CD4-positive, alpha-beta T cell treated with Interleukin-10 for 1 hour (primary cell): Measurements from ENCODE around the gene FASLG.
A peak's percentile ranks its signal among the peaks of the same experiment; 100 is the strongest.

Source experiments
- DNase-seq: peaks from one replicate; pipeline ENCODE4 v3.0.0-alpha.2; 2020

Gene FASLG

GRCh38 chr1:172647110-172647564 is 11.8 kb upstream of the FASLG start:
- DNase-seq = no peak

- DNase-seq = no peak
Observed at GRCh38 chr1:172647987-172648386, 10.9 kb upstream of the FASLG start.

- DNase-seq = no peak
Observed at GRCh38 chr1:172650474-172651193, 8.3 kb upstream of the FASLG start.

GRCh38 chr1:172653015-172653709 is 5.7 kb upstream of the FASLG start:
- no peak for DNase-seq

- DNase-seq = no peak
Observed at GRCh38 chr1:172654535-172654934, 4.4 kb upstream of the FASLG start.

GRCh38 chr1:172656576-172656975 is 2.3 kb upstream of the FASLG start:
- DNase-seq = no peak

GRCh38 chr1:172657586-172657985 is 1.3 kb upstream of the FASLG start:
- DNase-seq = no peak

GRCh38 chr1:172661107-172661506 is 2.2 kb downstream of the FASLG start:
- DNase-seq = no peak

- DNase-seq = peak; percentile 85
Observed at GRCh38 chr1:172662464-172663109, 3.7 kb downstream of the FASLG start.

- no peak for DNase-seq
Observed at GRCh38 chr1:172663732-172664131, 4.8 kb downstream of the FASLG start.

GRCh38 chr1:172668097-172668496 is 9.2 kb downstream of the FASLG start:
- no peak for DNase-seq

GRCh38 chr1:172669011-172669410 is 10.1 kb downstream of the FASLG start:
- no peak for DNase-seq

GRCh38 chr1:172670316-172670715 is 11.4 kb downstream of the FASLG start:
- no peak for DNase-seq

- DNase-seq = peak; percentile 70
Observed at GRCh38 chr1:172670791-172671190, 11.9 kb downstream of the FASLG start.

- DNase-seq = no peak
Observed at GRCh38 chr1:172671591-172671990, 12.7 kb downstream of the FASLG start.

- no peak for DNase-seq
Observed at GRCh38 chr1:172672720-172673119, 13.8 kb downstream of the FASLG start.

- DNase-seq = no peak
Observed at GRCh38 chr1:172673761-172674160, 14.9 kb downstream of the FASLG start.

GRCh38 chr1:172674831-172675613 is 16.1 kb downstream of the FASLG start:
- DNase-seq = peak; percentile 46

- no peak for DNase-seq
Observed at GRCh38 chr1:172679000-172679772, 20.3 kb downstream of the FASLG start.

- no peak for DNase-seq
Observed at GRCh38 chr1:172680244-172680643, 21.3 kb downstream of the FASLG start.

- DNase-seq = no peak
Observed at GRCh38 chr1:172680733-172681275, 21.9 kb downstream of the FASLG start.

- DNase-seq = no peak
Observed at GRCh38 chr1:172682812-172683211, 23.9 kb downstream of the FASLG start.
